Stimulated activated CD4-positive, alpha-beta T cell treated with anti-CD3 and anti-CD28 coated beads, Interleukin-4, amount 100 ng/mL, for 4 hours (primary cell): ENCODE results near the gene EPHA6.
A peak's percentile ranks its signal among the peaks of the same experiment; 100 is the strongest.

ENCODE experiments used
- DNase-seq, 2 experiments: peaks; one replicate each; pipeline ENCODE4 v3.0.0-alpha.2; 2020

EPHA6 gene

GRCh38 chr3:97719156-97719821, 904.9 kb downstream of the EPHA6 start:
- peak; percentile 44 to 45 for DNase-seq

GRCh38 chr3:97720417-97720816, 906.0 kb downstream of the EPHA6 start:
- no peak for DNase-seq

DNA sequence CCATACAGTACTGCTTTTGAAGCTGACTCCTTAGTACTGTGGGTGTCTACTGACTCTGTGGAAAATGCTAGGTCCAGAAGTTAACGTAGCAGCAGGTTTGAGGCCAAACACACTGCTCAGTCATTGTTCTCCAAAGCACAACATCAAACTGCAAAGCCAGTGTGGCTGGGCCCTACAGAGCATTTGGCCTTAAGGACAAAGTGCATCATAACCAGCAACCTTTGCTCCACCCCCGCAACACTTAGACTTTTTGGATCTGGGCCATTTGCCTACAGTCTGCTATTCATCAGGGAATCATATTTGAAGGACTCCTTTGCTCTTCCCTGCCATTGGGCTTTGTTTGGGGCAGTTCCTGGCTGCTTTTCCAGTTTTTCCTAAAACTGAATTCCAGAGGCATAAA, 907.1 kb downstream of the EPHA6 start:
- no peak for DNase-seq

DNA sequence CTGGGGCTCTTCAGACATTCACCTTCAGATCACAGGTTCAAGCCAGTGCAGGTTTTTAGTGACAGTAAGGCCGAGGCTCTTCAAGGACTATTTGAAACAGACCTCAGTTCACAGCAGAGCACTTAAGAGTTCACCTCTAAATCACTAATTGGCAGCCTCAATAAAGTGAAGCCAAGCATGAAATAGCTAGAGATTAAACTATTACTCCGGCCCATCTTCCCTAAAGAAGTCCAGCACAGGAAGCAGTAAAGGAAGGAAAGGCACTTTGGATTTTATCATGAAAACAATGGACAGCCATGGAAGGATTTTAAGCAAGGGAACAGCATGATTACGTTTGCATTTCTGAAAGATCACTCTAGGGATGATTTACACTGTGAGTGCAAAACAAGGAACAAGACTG, 922.5 kb downstream of the EPHA6 start:
- DNase-seq: no peak

DNA sequence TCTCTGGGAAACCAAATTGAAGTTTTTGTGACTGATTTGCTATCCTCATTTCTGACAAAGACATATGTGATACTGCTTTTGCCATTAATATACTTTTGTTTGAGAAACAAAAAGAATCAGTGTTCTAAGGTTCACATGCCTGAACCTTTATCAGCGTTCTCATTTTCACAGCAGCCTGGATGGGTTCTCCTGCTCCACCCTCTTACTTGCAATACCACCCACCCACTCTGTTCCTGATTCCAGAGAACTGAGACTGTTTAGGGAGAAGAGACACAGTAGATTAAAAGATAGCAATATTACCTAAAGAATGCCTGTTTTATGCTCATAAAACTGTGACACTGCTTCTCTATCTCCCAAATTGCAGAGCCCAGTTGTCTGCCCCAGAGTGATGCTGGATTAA, 924.4 kb downstream of the EPHA6 start:
- no peak for DNase-seq

DNA sequence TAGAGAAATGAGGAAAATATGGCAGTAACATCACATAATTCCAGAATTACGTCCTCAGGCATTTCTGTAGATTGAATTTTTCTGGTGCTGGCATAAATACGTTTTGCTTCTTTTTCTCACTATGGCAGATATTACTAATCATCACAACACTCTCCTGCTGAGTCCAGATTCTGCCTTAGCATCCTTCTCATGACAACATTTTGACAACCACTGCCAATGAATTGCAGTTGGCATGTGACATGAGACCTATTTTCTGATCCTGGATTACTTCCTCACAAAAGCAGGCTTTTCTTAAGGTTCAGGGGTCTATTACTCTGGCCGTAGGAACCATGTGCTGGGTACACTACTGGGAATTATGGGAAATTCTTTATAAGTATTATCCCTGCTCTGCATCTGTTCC, 927.6 kb downstream of the EPHA6 start:
- no peak for DNase-seq

- no peak for DNase-seq
Observed at GRCh38 chr3:97744289-97744688, 929.9 kb downstream of the EPHA6 start.

DNA sequence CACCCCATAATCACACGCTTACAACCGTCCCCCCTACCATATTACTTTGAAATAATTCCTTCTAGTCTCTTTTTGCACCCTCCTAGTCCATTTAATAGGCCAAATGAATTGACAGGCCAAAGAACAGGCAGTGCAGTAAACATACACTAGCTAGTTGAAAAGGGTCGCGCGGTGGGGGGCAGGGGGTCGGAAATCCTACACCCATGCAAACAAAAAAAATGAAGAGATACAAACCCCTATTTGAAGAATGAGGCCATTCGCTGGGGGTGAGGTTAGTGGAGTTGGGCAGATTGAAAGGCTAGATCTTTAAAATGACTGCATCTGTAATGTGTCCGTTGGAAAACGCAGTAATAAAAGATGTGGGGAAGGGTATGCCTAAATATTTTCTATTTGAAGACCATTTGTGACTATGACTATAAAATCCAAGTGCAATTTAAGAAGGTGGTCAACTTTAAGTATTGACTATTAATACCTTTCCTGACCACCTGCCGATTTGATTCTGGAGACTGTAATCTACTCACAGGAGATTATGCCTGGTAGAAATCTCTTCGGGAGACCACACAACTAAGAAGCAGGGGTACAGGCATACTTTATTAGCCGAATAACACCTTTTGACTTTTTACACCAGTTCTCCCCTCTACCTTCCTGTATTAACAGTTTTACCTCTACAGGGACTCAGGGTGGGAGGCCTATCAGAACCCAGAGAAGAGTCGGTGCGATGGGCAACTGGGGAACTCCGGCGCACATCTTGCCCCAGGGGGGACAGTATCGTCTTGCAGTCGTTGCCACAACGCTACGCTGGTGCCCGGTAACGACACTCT, 949.4 kb downstream of the EPHA6 start:
- no peak for DNase-seq

- peak; percentile 65 to 68 for DNase-seq
Observed at GRCh38 chr3:97764407-97765238, 950.2 kb downstream of the EPHA6 start, which contains the start of gene ARL6. Gene ARL6, plus strand, starts transcription at chr3:97764758. Its CDS starts 3,350 bp downstream, at chr3:97768108.

- DNase-seq: no peak
Observed at GRCh38 chr3:97765336-97765735, 950.9 kb downstream of the EPHA6 start.

- DNase-seq: no peak
Observed at GRCh38 chr3:97772926-97773325, 958.5 kb downstream of the EPHA6 start.

DNA sequence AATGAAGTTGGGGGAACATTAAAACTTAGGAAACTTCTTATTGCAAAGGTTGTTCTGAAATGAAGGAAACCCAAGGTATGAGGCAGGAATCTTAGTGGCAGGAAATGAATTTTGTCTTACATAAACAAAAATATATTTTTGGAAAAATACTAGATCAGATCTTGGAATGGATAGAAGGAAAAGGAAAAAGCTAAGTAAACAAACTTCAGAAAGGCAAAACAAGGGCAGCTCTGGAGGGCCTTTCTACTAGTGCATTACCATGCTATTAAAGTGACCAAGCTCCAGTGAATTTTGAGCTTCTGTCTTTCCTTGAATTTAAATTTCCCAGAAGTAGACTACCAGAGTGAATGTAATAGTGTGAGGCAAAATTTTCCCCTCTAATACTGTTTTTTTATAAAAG, 963.8 kb downstream of the EPHA6 start:
- no peak for DNase-seq

GRCh38 chr3:97793420-97794019, 979.1 kb downstream of the EPHA6 start:
- no peak for DNase-seq

DNA sequence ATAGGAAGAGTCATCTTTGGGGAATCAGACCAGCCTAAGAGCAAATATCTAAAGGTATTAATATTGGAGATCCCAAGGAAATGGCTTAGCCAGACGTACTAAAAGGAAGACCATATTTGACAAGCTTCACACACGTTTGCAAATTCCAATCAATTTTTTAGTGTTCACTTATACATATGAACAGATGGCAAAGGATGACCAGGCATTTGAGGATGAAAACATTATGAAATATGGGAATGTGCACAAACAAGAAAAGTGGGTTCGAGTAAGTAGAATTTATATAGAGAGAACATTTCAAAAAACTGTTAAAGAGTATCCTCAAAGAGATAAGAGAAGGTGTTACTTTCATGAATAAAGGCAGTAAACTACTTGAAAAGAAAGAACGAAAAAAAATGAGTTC, 981.6 kb downstream of the EPHA6 start:
- DNase-seq: no peak
